Activated naive CD4-positive, alpha-beta T cell treated with anti-CD3 and anti-CD28 coated beads, Interleukin-2, amount 50 U/mL, for 24 hours (primary cell): ENCODE data around the gene MCM5.
"Not testable (repeated sequence)": the region's sequence is repeated elsewhere in the genome, so short reads cannot be mapped to it uniquely, and the experiment has no call there.

Experiments
- H3K27ac Mint-ChIP-seq: one replicate; pipeline ENCODE4 v1.8.0; 2021; ENCODE audit warnings: mild to moderate bottlenecking, mixed read lengths
- H3K27me3 Mint-ChIP-seq: one replicate; pipeline ENCODE4 v1.8.0; 2021; ENCODE audit warnings: mixed read lengths
- H3K36me3 Mint-ChIP-seq: one replicate; pipeline ENCODE4 v1.8.0; 2021; ENCODE audit warnings: mixed read lengths
- H3K4me1 Mint-ChIP-seq: one replicate; pipeline ENCODE4 v1.8.0; 2021; ENCODE audit warnings: mixed read lengths
- H3K4me3 Mint-ChIP-seq: one replicate; pipeline ENCODE4 v1.8.0; 2021; ENCODE audit warnings: mild to moderate bottlenecking, mixed read lengths
- H3K9me3 Mint-ChIP-seq: one replicate; pipeline ENCODE4 v1.8.0; 2021; ENCODE audit warnings: mixed read lengths

MCM5 gene

DNA sequence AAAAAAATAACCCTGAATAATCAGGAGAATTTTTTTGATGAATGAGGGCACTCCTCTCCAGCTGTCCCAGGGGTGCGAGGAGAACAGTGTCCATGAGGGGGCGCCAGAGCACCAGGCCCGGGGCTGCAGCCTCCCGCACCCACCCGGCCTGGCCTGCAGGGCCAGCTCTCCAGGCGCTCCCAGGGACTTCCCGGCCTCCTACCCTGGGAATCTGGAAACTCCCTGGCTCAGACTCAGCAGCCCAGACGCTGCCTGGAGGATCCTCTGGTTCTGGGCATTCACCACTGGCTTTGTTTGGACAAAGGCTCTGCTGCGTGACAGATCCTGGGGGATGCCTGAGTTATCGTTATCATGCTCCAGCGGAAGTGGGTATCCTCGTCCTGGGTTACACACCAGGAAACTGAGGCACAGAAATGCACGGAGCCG lies 31.0 kb downstream of the MCM5 start:
- H3K9me3 Mint-ChIP-seq, result no peaks in the 10 kb centered on the region
- no peaks in the 10 kb centered on the region for H3K4me1 Mint-ChIP-seq
- peaks cover 11% of the 10 kb centered on the region for H3K36me3 Mint-ChIP-seq
- H3K4me3 Mint-ChIP-seq, result no peak overlapping the region
- H3K27ac Mint-ChIP-seq, result no peak overlapping the region
- H3K27me3 Mint-ChIP-seq, result no peaks in the 10 kb centered on the region

DNA sequence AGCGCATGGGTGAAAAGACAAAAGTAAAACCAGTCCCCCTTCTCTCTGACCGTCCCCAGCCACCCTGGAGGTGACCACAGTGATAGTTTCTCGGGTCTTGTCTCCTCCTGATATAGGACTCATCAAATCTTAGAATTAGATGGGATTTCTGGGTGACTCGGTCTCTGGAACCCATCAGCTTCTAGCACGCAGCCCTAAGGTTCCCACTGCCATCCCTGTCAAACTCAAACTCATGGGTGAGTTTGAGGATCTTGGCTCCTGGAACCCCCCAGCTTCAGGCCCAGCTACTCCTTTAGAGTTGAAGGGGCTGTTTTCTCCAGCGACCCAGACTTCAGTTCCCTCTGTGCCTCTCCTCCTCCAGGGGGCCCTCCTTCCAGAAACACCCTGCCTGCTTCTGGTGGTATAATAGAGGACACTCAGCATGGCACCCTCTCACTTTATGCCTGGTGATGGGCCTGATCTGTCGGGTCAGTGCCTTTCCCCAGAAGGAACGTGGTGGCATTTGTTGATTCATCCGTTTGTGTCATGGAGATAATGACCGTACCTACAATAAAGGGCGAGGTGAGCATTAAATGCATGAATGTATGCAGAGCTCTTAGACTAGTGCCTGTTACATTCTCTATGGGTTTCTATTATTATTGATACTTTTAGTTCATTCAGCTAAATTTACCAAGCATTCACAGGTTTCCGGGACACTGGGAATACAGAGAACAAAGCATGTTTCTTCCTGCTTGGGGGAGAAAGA lies 31.7 kb downstream of the MCM5 start:
- Mint-ChIP-seq H3K4me3 (no peak overlapping the region), H3K4me1 (no peaks in the 10 kb centered on the region), H3K9me3 (no peaks in the 10 kb centered on the region), H3K27me3 (no peaks in the 10 kb centered on the region), H3K36me3 (peaks cover 11% of the 10 kb centered on the region), H3K27ac (no peak overlapping the region)

DNA sequence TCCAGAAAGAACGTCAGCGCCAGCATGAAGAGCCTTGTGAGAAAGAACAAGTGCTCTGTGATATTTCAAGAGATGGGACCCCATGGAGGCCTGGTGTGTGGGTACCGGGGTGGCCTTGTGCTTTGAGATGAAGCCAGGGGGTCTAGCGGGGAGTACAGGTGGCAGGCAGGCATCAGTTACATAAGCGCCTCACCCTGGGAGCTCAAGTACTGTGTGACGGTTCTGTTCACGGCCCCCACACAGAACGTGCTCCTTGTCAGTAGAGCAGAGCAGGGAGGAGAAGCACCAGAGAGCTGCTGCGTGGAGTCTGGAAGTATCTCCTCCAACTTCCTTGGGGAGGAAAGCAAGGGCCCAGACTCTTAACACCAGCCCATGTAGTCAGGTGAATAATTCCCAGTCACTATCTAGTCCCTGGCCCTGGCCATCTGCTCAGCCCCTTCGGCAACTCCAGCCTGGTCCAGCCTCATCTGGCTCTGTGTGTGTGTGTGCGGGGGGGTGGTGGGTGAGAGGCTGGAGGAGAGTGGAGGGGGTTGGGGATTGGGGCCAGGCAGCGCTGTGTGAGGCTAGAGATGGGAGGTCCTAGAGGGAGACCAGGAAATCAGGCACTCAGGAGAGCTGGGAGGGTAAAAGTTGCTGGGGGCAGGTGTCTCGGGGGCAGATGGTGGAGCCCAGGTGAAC lies 32.4 kb downstream of the MCM5 start:
- H3K27ac Mint-ChIP-seq, result no peak overlapping the region
- H3K9me3 Mint-ChIP-seq, result no peaks in the 10 kb centered on the region
- H3K4me1 Mint-ChIP-seq, result no peaks in the 10 kb centered on the region
- no peaks in the 10 kb centered on the region for H3K27me3 Mint-ChIP-seq
- peaks cover 12% of the 10 kb centered on the region for H3K36me3 Mint-ChIP-seq
- H3K4me3 Mint-ChIP-seq, result no peak overlapping the region

DNA sequence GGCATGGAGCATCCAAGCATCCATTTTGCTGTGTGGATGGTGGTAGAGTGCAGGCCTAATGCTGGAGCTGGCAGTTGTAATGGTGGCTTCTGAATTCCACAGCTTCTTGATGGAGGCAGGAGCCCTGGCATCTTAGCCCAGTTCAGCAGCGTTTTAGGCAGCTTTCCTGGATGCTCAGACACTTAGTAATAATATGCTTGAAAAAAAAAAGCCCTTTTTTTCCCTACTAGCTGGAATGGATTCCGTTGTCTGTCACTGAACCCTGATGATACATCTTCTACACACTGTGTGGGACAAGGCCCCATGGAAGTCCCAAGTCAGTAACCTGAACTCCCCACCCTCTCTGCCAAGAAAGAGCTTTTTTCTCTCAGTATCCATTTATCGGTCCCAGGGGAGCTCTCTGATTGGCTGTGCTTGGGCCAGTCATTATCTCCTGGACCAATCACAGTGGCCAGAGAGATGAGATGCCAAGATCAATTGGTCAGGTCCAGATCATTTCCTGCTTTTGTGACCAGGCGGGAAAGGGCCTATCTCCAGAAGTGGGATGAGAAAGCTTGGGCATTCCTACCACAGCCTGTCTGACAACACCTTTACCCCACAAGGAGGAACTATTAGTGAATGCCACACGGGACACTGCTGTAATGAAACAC lies 34.2 kb downstream of the MCM5 start:
- Mint-ChIP-seq H3K9me3 (no peaks in the 10 kb centered on the region), H3K36me3 (peaks cover 20% of the 10 kb centered on the region), H3K4me1 (no peaks in the 10 kb centered on the region), H3K4me3 (no peak overlapping the region), H3K27me3 (no peaks in the 10 kb centered on the region), H3K27ac (no peak overlapping the region)

DNA sequence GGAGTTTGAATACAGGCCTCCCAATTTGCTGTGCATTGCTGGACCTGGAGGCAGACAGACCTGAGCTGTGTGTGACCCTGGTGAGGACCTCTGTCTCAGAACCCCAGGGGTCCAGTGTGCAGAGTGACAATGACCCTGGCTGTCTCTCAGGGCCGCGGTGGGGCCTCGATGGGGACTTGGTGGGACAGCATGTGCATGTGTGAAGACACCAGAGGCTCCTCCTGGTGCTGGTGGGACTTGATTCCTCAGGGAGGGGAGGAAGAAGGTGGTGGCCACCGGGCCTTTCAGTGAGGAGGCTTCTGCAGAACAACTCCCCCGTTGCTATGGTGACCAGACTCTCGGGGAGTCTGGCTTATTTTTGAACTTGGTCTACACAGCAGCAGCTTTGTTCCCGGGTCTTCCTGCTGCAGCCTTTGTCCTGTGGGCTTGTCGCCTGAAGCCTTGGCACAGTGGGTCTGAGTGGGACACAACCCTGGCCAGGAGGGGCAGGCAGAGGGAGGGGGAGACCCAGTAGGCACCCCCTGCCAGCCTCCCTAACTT lies 35.3 kb downstream of the MCM5 start:
- no peaks in the 10 kb centered on the region for H3K4me1 Mint-ChIP-seq
- H3K36me3 Mint-ChIP-seq, result peaks cover 24% of the 10 kb centered on the region
- no peaks in the 10 kb centered on the region for H3K27me3 Mint-ChIP-seq
- H3K27ac Mint-ChIP-seq, result no peak overlapping the region
- H3K9me3 Mint-ChIP-seq, result no peaks in the 10 kb centered on the region
- H3K4me3 Mint-ChIP-seq, result no peak overlapping the region

DNA sequence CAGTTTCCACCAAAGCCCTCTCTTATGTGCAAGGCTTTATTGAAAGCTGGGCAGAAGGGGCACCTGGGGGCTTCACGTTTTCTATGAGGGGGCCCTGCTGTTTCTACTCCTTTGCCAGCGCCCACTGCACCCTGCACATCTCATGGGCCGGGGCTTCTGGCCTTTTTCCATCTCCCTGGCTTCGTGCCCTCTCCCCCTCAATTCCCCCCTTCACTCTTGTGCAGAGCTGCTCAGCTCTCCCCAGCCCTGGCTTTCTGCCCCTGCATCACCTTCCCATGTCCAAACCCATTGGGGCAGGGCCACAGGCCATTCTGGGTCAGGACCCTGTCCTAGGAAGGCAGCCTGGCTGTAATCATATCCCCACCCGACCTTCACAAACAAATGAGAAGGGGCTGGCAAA lies 36.5 kb downstream of the MCM5 start:
- Mint-ChIP-seq H3K4me3 (no peak overlapping the region), H3K9me3 (no peaks in the 10 kb centered on the region), H3K27ac (peak overlapping the region; percentile 19), H3K4me1 (no peaks in the 10 kb centered on the region), H3K36me3 (peaks cover 24% of the 10 kb centered on the region), H3K27me3 (no peaks in the 10 kb centered on the region)

DNA sequence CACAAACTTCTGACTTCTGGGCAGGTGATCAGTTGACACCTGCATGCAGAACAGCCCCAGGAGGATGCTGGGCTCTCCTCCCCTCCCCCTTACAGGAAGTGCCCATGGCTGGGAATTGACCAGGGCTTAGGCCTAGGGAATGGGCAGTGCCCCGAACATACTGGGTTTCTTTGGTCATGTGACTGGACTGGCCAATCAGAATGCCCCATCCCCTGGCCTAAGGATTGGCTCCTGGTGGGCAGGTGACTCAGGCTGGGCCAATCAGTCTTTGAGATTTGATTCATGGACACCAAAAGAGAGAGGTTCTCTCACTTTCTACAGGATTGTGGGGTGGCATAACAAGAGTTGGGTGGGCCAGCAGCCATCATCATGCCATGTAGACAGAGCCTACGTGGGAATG lies 37.1 kb downstream of the MCM5 start:
- Mint-ChIP-seq H3K27ac (no peak overlapping the region), H3K4me3 (no peak overlapping the region), H3K9me3 (no peaks in the 10 kb centered on the region), H3K27me3 (no peaks in the 10 kb centered on the region), H3K36me3 (peaks cover 21% of the 10 kb centered on the region), H3K4me1 (no peaks in the 10 kb centered on the region)

DNA sequence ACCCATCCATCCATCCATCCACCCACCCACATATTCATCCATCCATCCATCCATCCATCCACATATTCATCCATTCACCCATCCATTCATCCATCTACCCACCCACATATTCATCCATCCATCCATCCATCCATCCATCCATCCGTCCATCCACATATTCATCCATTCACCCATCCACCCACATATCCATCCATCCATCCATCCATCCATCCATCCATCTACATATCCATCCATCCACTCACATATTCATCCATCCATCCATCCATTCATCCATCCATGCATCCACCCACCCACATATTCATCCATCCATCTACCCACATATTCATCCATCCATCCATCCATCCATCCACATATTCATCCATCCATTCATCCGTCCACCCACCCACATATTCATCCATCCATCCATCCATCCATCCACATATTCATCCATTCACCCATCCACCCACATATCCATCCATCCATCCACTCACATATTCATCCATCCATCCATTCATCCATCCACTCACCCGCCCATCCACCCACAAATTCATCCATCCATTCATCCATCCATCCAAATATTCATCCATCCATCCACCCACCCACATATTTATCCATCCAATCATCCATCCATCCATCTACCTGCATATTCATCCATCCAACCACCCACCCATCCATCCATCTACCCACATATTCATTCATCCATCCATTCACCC lies 38.9 kb downstream of the MCM5 start:
- H3K9me3 Mint-ChIP-seq, H3K4me3 Mint-ChIP-seq, H3K4me1 Mint-ChIP-seq, H3K27ac Mint-ChIP-seq, H3K27me3 Mint-ChIP-seq: not testable (repeated sequence)
- peaks cover 13% of the 10 kb centered on the region for H3K36me3 Mint-ChIP-seq

DNA sequence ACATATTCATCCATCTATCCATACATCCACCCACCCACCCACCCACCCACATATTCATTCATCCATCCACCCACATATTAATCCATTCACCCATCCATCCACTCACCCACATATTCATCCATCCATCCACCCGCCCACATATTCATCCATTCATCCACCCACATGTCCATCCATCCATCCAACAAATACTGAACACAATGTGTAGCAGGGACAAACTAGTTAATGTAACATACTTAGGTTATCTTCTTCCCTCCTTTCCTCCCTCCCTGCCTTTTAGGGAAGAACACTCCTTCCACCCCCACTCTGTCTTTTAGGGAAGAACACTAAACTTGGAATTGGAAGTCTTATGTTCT lies 39.4 kb downstream of the MCM5 start:
- no peaks in the 10 kb centered on the region for H3K4me1 Mint-ChIP-seq
- no peak overlapping the region for H3K27ac Mint-ChIP-seq
- H3K36me3 Mint-ChIP-seq, result peaks cover 13% of the 10 kb centered on the region

DNA sequence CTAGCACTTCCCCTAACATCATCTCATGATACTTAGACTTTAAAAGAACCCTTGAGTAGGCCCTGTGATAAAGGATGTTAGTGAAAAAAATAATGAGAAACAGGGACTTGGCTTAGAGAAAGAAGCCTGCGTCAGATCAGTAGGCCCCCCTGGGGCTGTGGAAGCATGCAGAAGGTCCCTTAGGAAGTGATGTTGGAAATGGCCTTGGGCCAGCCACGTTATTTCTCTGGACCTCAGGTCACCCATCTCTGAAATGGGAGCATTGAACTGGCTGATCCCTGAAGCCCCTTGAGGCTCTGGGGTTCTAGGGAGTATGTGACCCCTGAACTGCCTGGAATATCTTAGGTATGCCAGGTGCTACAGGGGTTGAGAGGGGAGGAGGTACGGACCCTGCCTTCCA lies 40.2 kb downstream of the MCM5 start:
- Mint-ChIP-seq H3K27me3 (no peaks in the 10 kb centered on the region), H3K9me3 (no peaks in the 10 kb centered on the region), H3K36me3 (peaks cover 13% of the 10 kb centered on the region), H3K4me3 (no peak overlapping the region), H3K27ac (no peak overlapping the region), H3K4me1 (no peaks in the 10 kb centered on the region)

More for the DNA sequence above, 39.4 kb downstream of the MCM5 start:
- Mint-ChIP-seq H3K9me3 (no peaks in the 10 kb centered on the region), H3K4me3 (no peak overlapping the region), H3K27me3 (no peaks in the 10 kb centered on the region)

DNA sequence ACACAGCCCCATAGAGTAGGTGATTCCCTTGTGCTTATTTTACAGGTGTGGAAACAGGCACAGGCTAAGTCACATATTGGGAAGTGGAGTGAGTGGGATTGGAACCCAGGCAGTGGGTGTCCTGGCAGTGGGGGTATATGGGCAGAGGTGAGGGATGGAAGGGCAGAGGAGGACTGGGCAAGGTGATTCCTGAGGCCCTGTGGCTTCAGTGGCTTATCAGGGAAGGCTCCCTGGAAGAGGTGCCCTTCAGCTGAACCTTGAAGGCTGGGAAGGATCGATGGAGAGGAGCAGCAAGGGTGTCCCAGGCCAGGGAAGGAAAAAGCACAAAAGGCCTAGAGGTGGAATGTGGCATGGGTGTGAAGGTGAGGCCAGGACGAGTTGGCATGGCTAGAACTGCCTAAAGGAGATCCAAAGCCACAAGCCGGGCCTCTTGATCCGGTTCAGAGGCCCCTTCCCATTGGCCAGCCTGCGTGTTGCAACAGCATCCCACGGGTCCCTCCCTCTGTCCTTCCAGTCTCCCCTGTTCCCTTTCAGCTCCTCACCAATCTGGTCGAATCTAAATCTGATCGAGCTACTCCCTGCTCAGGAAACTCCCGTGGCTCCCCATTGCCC lies 41.7 kb downstream of the MCM5 start:
- Mint-ChIP-seq H3K4me1 (no peaks in the 10 kb centered on the region), H3K27ac (no peak overlapping the region), H3K4me3 (no peak overlapping the region)

DNA sequence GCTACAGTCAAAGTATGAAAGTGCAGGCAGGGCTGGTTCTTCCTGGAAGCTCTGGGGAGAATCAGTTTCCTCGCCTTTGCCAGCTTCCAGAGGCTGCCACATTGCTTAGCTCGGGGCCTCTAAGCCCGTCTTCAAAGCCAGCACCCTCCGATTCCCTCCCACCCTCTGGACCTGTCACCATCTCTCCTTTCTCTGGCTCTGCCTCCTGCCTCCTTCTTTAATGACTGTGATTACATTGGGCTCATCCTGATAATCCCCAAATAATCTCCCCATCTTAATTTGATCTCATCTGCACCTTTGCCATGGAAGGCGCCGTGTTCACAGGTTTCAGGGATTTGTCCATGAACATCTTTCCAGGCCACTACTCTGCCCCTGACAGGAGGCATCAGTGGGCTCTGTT lies 42.5 kb downstream of the MCM5 start:
- no peaks in the 10 kb centered on the region for H3K9me3 Mint-ChIP-seq
- no peak overlapping the region for H3K4me3 Mint-ChIP-seq
- H3K27ac Mint-ChIP-seq, result no peak overlapping the region
- no peaks in the 10 kb centered on the region for H3K4me1 Mint-ChIP-seq
- peaks cover 12% of the 10 kb centered on the region for H3K36me3 Mint-ChIP-seq
- no peaks in the 10 kb centered on the region for H3K27me3 Mint-ChIP-seq

More for the DNA sequence above, 41.7 kb downstream of the MCM5 start:
- no peaks in the 10 kb centered on the region for H3K27me3 Mint-ChIP-seq
- no peaks in the 10 kb centered on the region for H3K9me3 Mint-ChIP-seq
- H3K36me3 Mint-ChIP-seq, result peaks cover 13% of the 10 kb centered on the region

DNA sequence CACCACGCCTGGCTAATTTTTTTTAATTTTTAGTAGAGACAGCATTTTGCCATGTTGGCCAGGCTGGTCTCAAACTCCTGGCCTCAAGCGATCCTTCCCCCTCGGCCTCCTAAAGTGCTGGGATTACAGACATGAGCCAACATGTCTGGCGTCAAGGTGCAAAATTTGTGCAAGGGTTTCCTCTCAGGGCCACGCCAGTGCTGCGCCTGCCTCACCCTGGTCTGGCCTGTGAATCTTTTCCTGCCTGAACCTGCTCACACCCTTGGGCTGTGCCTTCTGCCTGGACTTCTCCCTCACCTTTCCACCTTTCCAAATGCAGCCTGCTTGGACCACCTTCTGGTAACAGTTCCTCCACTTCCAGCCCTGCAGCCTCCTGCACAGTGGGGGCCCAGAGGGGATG lies 43.4 kb downstream of the MCM5 start:
- Mint-ChIP-seq H3K27me3 (no peaks in the 10 kb centered on the region), H3K4me3 (no peak overlapping the region), H3K9me3 (no peaks in the 10 kb centered on the region), H3K27ac (no peak overlapping the region), H3K4me1 (no peaks in the 10 kb centered on the region), H3K36me3 (peaks cover 10% of the 10 kb centered on the region)

DNA sequence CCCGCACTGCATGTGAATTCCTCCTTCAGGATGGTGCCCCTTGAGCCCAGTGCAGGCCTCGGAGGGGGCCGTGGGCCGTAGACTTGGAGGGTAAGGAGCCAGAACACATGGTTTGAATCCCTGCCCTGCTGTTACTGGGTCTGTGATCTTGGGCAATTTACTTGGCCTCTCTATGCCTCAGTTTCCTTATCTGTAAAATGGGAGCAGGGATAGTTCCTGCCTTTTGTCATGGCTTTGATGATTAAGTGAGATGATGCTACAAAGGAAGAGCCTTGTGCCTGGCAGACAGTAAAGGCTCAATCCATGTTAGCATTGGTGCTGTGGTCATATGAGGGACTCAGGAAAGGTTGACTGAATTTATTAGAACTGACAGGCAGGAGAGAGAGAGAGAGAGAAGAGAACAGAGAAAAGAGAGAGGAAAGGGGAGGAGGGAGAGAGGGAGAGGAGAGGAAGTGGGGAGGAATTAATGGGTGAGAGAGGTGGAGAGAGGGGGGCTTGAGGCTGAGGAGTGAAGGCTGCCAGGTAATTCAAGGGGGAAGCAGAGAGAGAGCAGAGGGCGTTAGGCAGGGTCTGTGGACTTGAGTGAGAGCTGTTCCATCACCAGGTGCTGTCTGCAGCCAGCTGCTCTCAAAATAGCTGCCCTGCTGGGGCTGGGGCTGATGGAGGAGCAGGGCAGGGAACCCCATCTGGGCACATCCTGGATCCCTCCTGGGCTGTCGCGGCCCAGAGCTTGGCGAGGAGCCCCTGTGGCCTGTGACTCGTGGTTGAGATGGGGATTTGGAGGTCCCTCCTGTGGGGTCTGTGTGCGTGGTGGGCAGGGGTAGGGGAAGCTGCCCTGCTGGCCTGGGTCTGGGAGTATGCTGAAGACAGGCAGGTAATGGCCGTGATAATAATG lies 44.1 kb downstream of the MCM5 start:
- H3K9me3 Mint-ChIP-seq, result no peaks in the 10 kb centered on the region
- H3K27ac Mint-ChIP-seq, result no peak overlapping the region
- peaks cover 6% of the 10 kb centered on the region for H3K36me3 Mint-ChIP-seq
- no peak overlapping the region for H3K4me3 Mint-ChIP-seq
- no peaks in the 10 kb centered on the region for H3K4me1 Mint-ChIP-seq
- no peaks in the 10 kb centered on the region for H3K27me3 Mint-ChIP-seq
